Measurements from ENCODE around the gene VAT1. TPM values are rescaled to one million over a fixed set of nuclear protein-coding genes. Genes with fewer than 3 reads are reported as not detected.

VAT1 gene
- total RNA-seq, result 296 TPM

DNA sequence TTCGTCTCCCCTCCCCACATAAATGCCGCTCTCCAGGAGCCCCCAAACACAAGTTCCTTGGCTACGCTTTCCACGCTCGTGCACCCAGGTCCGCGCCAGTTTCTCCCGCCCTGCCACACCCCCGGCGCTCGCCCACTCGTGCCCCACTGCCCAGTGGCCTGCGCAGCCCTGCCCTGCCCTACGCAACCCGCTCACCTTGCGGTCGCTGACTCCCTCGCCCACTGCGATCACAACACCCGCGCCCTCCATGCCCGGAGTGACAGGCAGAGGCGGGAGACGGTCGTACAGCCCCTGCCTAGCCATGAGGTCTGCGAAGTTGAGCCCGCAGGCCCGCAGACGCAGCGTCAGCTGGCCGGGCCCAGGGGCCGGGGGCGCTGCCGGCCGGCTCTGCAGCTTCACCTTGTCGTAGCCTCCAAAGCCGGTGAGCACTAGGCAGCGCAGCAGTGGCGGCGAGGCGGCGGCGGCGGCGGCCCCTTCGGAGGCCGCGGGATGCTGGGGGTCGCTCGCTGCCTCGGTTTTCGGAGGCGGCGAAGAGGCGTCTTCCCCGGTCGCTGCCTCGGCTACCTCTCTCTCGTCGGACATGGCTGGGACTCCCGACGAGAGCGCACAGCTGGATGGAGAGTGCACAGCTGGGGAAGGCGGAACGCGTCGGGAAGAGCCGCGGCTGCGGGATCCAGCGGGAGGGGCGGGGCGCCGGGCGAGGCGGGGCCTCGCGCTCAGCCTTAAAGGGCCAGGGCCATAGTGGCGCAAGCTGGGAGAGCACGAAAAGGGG is at the start of gene VAT1:
TSS of gene VAT1 (minus strand) at position 645 of the 772 bp plus-strand sequence. CDS start at position 582, 63 bp downstream.
- Histone ChIP-seq H3K4me3 (peak within 1 kb of the TSS; percentile 78 to 82), H3K4me1 (peaks cover 0 to 21% of the 10 kb centered on the region in 2 donors), H3K27ac (peak within 1 kb of the TSS; percentile 73 to 90), H3K27me3 (no peaks in the 10 kb centered on the region), H3K9me3 (no peaks in the 10 kb centered on the region), H3K36me3 (peaks cover 5 to 14% of the 10 kb centered on the region in 2 donors)
- TF ChIP-seq, protein P1, sequence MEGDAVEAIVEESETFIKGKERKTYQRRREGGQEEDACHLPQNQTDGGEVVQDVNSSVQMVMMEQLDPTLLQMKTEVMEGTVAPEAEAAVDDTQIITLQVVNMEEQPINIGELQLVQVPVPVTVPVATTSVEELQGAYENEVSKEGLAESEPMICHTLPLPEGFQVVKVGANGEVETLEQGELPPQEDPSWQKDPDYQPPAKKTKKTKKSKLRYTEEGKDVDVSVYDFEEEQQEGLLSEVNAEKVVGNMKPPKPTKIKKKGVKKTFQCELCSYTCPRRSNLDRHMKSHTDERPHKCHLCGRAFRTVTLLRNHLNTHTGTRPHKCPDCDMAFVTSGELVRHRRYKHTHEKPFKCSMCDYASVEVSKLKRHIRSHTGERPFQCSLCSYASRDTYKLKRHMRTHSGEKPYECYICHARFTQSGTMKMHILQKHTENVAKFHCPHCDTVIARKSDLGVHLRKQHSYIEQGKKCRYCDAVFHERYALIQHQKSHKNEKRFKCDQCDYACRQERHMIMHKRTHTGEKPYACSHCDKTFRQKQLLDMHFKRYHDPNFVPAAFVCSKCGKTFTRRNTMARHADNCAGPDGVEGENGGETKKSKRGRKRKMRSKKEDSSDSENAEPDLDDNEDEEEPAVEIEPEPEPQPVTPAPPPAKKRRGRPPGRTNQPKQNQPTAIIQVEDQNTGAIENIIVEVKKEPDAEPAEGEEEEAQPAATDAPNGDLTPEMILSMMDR (IDR thresholded peaks at IDR 0.05), result no peak
- DNase-seq (ENCODE audit: low spot score in 2 of 2), result peak in 1 of 2 donors; percentile 83
- intact Hi-C loops (cut with DNase I), result loop anchor here (1.0 to 10.0 kb wide), 2 partner anchors 149 to 463 kb away; partner anchors contain the start of genes DHX8 and NBR1

DNA sequence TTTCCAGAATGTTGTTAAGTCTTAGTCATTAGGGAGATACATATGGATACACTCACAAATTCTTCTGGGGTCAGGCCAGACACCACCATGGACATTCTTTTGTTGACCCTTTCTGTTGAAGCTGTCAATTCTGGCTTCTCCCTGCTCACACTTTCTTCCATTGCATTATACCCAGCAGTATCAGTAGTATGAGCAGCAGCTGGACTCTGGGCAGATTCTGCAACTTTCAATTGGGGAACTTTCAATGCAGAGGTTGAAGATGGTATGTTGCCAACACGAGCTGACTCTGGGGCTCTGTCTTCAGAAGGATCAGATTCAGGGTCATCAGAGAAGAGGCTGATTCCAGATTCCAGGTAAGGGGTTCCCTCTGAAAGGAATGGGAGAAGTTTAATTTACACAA is 48.7 kb upstream of the VAT1 start:
- H3K36me3 ChIP-seq, result no peaks in the 10 kb centered on the region
- no peaks in the 10 kb centered on the region for H3K9me3 ChIP-seq
- DNase-seq (ENCODE audit: low spot score in 2 of 2), result no peak
- intact Hi-C loops (cut with DNase I), result no loop called here
- H3K4me1 ChIP-seq, result no peaks in the 10 kb centered on the region
- H3K4me3 ChIP-seq, result no peak overlapping the region
- H3K27ac ChIP-seq, result no peak overlapping the region
- TF ChIP-seq, protein P1 (IDR thresholded peaks at IDR 0.05), result no peak
- no peaks in the 10 kb centered on the region for H3K27me3 ChIP-seq

DNA sequence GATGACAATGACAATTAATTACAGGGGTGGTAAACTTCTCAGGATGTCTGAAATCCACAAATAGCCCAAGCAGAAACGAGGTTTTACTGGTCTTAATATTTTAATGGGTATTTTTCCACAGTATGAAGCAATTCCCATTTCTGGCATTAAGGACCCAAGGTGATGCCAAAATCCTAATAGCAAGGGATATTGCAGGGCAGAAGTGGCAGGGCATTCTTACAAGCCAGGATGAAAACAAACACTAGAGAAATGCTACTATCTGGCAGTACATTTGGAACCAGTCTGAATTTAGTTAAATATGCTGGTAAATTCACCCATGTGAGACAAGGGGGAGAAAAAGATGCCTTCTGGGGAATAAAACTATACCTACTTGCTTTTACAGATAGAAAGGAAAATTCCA is 48.1 kb upstream of the VAT1 start:
- Histone ChIP-seq H3K9me3 (no peaks in the 10 kb centered on the region), H3K27me3 (no peaks in the 10 kb centered on the region), H3K4me3 (no peak overlapping the region), H3K36me3 (no peaks in the 10 kb centered on the region), H3K4me1 (no peaks in the 10 kb centered on the region), H3K27ac (no peak overlapping the region)
- intact Hi-C loops (cut with DNase I), result no loop called here
- no peak for DNase-seq (ENCODE audit: low spot score in 2 of 2)
- TF ChIP-seq, protein P1 (IDR thresholded peaks at IDR 0.05), result no peak

DNA sequence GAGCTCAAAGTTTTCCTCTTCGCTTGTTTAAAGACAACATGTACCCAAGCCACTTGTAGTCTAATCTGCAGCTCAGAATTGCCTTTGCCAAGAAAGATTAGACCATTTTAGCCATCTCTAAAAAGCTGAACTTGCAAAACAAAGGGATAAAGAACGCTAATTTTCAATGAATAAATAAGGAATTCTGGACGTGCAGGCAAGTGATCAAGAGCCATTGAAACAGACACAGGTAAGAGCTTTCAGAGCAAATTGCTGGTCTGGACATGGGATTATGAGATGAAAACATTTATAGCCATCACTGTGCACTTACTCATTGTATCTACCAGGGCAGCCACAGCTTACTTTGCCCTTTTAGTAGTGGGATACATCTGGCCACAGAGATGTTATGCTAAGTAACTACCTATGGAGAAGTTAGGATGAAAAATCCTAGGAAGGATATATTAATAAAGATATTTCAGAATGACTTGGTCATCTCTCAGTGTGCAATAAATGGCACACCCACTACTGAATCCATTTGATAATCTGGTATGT is 47.2 kb upstream of the VAT1 start:
- no peaks in the 10 kb centered on the region for H3K36me3 ChIP-seq
- TF ChIP-seq, protein P1 (IDR thresholded peaks at IDR 0.05), result no peak
- no peak overlapping the region for H3K27ac ChIP-seq
- intact Hi-C loops (cut with DNase I), result no loop called here
- H3K4me1 ChIP-seq, result no peaks in the 10 kb centered on the region
- DNase-seq (ENCODE audit: low spot score in 2 of 2), result no peak
- no peaks in the 10 kb centered on the region for H3K9me3 ChIP-seq
- H3K4me3 ChIP-seq, result no peak overlapping the region
- H3K27me3 ChIP-seq, result no peaks in the 10 kb centered on the region

DNA sequence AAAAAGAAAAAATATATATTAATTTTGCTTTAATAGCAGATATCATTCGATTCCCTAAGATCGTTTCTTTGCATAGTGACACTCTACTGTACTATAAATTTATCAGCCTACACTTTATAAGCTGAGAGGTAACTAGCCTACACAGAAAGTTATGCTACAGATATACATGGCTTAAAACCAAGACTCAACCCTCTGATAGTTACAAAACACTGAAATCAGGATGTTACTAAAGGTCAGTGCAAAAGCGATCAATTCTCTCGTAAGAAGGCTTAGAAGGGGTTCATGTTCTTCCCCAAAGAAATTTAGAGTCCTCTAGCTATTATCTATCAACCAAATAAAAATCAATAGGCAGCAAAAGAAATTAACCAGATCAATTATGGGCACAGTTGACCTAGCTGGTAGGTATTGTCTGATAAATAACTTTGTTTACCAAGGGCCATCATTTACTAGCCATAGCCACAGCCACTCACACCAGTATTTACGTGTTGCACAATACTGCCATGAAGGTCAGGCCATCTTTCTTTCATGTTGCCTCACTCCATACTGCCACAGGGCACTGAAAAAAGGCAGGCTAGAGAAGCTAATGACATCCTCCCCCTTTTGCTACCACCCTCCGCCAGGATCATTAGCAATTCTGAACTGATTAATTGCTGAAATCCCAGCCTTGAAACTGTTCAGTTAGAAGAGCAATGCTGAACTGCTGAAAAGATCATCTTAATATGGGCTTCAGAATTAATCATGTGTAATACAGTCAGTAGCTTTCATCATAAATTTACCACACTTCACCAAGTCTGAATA is 46.6 kb upstream of the VAT1 start:
- DNase-seq (ENCODE audit: low spot score in 2 of 2), result no peak
- H3K9me3 ChIP-seq, result no peaks in the 10 kb centered on the region
- H3K27me3 ChIP-seq, result no peaks in the 10 kb centered on the region
- no peak overlapping the region for H3K4me3 ChIP-seq
- no peaks in the 10 kb centered on the region for H3K36me3 ChIP-seq
- intact Hi-C loops (cut with DNase I), result no loop called here
- no peaks in the 10 kb centered on the region for H3K4me1 ChIP-seq
- no peak overlapping the region for H3K27ac ChIP-seq
- TF ChIP-seq, protein P1 (IDR thresholded peaks at IDR 0.05), result no peak
